DMS114 treated with DMSO at 0.1 percent for 48 hours (cell line): ENCODE measurements around the gene FOXP2.

Source experiments
- DNase-seq: peaks from one replicate; lab custom pipeline; 2025; ENCODE audit not compliant: unreplicated experiment; lab: John Stamatoyannopoulos, UW

FOXP2 gene

DNA sequence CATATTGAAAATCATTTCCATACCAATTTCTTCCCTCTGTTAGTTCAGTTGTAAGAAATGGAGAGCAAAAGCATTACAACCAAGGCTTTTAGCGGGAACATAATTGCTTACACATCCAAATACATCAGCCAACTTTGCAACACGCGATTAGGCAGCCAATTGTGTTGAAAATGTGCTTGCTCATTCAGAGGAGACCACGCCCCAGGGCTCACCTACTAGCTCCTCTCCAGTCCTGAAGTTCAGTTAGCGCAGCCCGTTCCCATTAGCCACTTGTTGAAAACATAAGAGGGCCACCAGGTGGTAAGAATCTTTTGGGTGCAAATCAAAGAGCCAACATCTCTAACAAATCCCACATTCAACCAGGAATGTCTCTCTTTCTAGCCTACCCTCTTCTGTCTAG is 294.0 kb downstream of the FOXP2 start:
- DNase-seq: no peak

DNA sequence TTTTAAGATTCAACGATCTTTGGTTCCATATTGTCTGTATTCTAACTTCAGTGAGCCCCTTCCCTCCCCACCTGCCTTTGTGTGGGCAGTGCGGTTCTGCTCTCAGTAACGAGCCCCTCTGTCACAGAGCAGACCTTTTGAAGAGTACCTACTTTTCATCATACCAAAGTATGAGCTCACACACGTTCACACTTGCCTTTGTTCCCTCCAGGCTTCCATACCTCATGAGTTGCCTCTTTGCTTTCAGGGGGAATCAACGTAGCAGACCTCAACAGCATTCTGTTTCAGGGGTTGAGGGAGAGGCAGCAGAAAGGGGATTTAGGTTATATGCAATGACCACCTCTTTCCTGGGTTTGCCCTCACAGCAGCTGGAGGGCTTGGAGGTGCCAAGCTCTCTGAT is 295.9 kb downstream of the FOXP2 start:
- DNase-seq: no peak

DNA sequence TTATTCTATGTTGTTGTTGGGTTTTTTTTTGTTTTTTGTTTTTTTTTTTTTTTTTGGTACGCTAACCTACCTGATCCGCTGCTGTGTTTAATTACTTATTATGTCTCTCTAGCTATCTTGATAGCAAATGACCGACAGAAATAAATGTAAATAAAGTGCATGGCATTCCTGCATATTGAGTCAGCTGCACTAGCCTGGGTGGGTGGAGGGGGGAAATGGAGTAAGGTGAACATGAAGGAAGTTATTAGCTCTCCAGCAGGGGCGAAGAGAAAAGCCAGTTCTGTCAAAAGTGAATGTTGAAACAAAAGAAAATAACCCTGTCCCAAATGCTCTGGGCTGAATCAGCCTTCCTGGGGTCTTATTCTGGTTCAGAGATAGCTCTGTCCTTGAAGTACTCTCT is 296.6 kb downstream of the FOXP2 start:
- DNase-seq: no peak

DNA sequence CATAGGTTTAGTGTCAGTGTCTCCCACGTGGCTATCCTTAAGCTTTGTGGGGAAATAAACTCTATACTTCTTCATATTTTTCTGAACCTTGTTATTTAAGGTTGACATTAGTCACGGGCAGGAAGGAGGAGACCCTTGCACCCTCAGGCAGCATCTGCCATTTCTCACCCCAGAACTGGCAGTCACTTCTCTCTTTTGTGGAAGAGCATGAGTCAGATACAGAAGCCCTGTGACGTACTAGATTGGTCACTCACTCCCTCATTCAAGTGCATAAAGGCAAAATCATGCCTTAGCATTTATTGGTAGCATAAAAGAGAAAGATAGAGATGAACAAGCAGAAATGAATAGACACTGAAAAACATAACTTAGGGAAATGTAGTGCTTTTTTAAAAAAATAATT is 301.3 kb downstream of the FOXP2 start:
- DNase-seq: no peak

DNA sequence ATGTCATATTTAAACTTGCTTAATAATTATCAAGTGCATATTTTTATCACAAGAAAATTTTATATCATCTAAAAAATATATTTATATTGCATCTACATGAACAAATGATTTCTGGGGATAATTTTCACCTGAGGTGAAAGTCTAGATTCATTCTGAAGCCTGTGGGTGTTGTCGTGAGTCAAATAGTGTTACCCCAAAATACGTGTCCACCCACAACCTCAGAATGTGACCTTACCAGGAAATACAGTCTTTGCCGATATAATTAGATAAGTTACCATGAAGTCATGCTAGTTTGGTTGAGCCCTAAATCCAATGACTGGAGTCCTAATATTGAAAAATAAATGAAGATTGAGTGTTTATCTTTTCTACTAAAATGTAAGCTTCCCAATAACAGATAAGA is 304.2 kb downstream of the FOXP2 start:
- DNase-seq: no peak

DNA sequence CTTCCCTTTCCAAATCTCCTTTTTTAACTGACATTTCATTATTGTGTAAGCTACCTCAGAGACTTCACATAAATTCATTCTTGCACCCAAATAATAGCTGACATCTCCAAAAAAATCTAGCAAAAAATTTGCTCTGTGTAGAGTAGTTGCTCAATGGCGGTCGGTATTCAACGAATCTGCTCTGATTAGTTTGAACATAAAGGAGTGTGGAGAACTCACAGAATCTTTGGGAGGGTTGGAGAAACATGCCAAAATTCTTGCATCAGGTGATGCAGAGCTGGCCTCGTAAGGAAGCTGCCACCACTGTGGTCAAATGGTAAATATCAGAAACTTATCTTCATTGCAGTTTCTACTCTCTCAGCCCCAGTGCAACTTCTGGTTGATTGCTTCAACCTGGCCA is 306.1 kb downstream of the FOXP2 start:
- DNase-seq: no peak

DNA sequence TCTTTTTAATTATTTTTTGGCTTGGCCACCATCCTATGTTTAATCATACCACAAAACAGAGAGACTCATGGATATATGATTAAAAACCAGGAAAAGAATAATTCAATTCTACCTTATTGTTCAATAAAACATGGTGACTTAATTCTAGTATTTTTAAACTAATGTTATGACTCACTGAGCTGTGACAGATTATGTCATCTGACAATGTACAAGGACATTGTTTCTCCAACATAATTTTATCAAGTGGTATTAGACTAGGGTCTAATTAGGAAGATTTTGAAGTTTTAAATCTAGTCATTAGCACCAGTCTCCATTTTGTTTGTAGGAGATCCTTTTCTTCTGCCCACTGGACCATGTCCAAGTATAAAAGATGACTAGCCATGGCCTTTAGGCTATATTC is 307.9 kb downstream of the FOXP2 start:
- no peak for DNase-seq

DNA sequence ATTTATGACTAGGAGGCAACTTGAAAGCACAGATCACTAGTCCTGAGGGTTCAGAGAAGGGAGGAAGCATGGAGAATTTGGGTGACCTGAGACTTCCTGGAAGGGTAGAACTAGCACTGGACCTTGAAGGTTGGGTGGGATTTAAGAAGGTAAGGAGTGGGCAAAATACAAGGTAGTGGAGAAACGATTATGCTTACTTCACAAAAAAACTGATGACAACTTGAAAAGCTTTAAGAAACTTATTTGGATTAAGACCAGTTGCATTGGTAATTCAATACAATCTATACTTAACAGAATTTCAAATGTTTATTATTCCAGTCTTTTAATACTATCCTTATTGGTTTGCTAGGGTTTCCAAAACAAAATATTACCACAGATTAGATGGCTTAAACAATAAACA is 308.7 kb downstream of the FOXP2 start:
- DNase-seq: no peak

DNA sequence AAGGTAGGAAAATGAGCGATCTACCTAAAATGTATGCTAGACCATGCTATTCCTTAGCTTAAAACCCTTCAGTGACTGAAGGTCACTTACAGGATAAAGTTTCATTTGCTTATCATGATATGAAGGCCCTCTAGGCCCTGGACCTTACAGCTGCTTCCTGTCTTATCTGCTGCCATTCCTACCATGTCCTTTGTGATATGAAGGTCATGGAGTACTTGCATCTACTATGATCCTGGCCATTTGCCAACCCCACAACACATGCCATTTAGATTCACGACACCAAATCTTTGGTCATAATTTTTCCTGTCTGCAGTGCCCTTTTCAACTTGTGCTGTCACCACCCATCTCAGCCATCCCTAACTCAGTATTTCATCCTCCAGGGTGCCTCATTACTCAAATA is 325.5 kb downstream of the FOXP2 start:
- no peak for DNase-seq

DNA sequence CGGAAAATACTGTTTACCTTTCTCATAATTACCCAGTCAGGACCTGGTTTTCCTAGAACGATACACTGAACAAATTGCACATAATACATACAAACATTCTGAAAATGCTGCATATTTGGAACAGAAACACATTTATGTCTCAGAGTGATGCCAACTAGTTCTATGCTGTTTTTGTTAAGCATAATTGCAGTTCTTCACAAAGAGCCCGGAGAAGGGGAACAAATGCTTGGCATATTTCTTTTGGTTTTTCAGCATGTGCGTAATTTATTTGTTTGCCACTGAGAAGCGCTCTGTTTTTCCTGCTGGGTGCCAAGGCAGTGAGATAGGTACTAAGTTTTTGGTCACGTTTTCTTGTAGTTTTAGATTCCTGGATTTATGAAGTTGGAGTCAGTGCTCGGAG is 326.3 kb downstream of the FOXP2 start:
- no peak for DNase-seq

DNA sequence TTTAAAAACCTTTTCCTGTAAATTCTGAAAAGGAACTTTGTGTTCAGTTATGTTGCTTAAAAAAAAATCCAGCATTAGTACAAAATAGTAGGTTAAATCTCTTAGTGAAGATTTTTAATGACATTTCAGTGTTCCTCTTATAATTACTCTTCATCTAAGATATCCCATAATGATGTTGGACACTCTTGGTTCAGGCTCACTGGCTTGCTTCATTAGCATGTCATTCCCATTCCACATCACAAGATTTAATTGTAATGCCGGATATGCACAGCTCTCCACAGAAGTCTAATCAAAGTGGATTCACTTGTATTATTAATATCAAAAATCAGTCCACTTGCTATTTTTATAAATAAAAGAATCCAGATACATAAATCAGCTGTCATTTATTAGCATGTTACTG is 327.3 kb downstream of the FOXP2 start:
- no peak for DNase-seq
